Prostate gland (tissue), 2 donors: Measurements from ENCODE around the gene LSM7. TPM values are rescaled to one million over a fixed set of nuclear protein-coding genes. Genes with fewer than 3 reads are reported as not detected.

Experiments
- DNase-seq: peaks from one replicate; pipeline ENCODE4 v3.0.0-alpha.2; 2019; ENCODE audit warnings: low spot score
- H3K27ac ChIP-seq, 2 donors: fragments of 200-600 bp; sonication (generic); 2 replicates each; pipeline ENCODE4 v1.5.1; 2017 to 2019
- H3K27me3 ChIP-seq: fragments of 200-600 bp; sonication (generic); replicated peaks from 2 replicates; pipeline ENCODE4 v1.5.1; 2019; ENCODE audit not compliant: insufficient read depth
- H3K36me3 ChIP-seq, 2 donors: fragments of 200-600 bp; sonication (generic); 1 replicate in 1 of 2; 2 replicates in 1 of 2; pipeline versions ENCODE4 v1.5.1 to v1.8.1; 2017 to 2019
- H3K4me1 ChIP-seq: fragments of 200-600 bp; sonication (generic); replicated peaks from 2 replicates; pipeline ENCODE4 v1.5.1; 2019
- H3K4me3 ChIP-seq, 2 donors: fragments of 200-600 bp; sonication (generic); 2 replicates each; pipeline ENCODE4 v1.5.1; 2017 to 2019
- H3K9me3 ChIP-seq: fragments of 200-600 bp; sonication (generic); 2 replicates; pipeline ENCODE4 v1.5.1; 2017
- POLR2A ChIP-seq: fragments of 450-650 bp; IDR thresholded peaks from one replicate; pipeline ENCODE4 v1.6.1; 2016; ENCODE audit warnings: antibody characterized with exemption, mild to moderate bottlenecking
- POLR2AphosphoS5 ChIP-seq: sonication (generic); formaldehyde crosslinking; IDR thresholded peaks from one replicate; pipeline ENCODE4 v1.6.1; 2017; ENCODE audit warnings: antibody characterized with exemption
- WGBS: methylation state at CpG from one replicate; pipeline ENCODE4 v1.1.5; 2018; 5-methylcytosine and 5-hydroxymethylcytosine counted together
- intact Hi-C: fragments of 100-400 bp; cut with DNase I; formaldehyde crosslinking; loops from one replicate; pipeline ENCODE4 v1.14.2; 2022
- total RNA-seq, 2 donors: library from RNA; depleted of rRNA; stranded (reverse); fragments of >200 nt; gene quantifications; one replicate each; pipeline ENCODE4 v1.1.0, GENCODE V29; 2016
- TF ChIP-seq, protein P1 (sequence below), 4 experiments: fragments of 200-600 bp in 2 of 4; fragments of 450-650 bp in 2 of 4; sonication (generic) in 2 of 4; IDR thresholded peaks; 1 replicate in 3 of 4; 2 replicates in 1 of 4; pipeline ENCODE4 v1.5.1; 2016 to 2019; ENCODE audit warnings: antibody characterized with exemption in 4 of 4, mild to moderate bottlenecking in 2 of 4, moderate library complexity in 2 of 4

The LSM7 gene
- total RNA-seq, 2 donors from 2014 or later = 125 to 135 TPM

DNA sequence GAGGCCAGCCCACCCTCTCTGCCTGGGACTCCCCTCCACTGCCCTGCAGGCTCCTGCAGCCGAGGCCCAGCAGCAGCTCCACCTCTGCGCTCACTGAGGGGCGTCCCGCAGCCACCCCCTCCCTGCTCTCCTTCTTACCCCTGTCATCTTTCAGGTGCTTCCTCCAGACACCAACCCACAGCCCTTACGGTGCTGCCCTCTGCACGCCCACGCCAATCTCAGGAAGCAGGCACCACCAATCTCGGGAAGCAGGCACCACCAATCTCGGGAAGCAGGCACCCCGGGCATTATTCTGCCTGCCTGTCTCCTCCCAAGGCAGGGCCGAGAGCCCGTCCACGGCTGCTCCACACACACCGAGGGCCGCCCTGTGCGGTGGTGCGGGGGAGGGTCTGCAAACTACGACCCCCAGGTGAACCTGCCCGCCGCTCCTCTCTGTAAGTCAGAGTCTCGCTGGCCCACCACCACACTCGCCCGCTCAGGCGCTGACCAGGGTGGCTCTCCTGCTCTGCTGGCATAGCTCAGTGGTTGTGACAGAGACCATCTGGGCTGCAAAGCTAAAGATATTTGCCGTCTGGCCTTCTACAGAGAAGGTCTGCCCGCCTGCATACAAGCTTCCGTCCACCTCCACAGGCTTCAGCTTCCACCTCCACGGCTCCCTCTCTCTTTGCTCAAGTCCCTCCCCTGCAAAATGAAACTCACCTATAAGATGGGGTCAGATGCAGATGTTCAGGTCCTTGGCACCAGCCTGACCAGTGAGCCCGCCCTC is 2.9 kb downstream of the LSM7 start:
- intact Hi-C loops = loop anchor here (10.0 kb wide), 1 partner anchor 91 kb away; the partner anchor contains the start of genes PLEKHJ1 and SF3A2
- Histone ChIP-seq H3K27me3 (no peaks in the 10 kb centered on the region), H3K4me3 (no peak overlapping the region), H3K27ac (no peak overlapping the region), H3K9me3 (no peaks in the 10 kb centered on the region), H3K36me3 (no peaks in the 10 kb centered on the region), H3K4me1 (peaks cover 10% of the 10 kb centered on the region)
- no peak for TF ChIP-seq POLR2AphosphoS5
- 71% methylated on average over 29 of the region's 29 CpGs for WGBS
- no peak for DNase-seq

DNA sequence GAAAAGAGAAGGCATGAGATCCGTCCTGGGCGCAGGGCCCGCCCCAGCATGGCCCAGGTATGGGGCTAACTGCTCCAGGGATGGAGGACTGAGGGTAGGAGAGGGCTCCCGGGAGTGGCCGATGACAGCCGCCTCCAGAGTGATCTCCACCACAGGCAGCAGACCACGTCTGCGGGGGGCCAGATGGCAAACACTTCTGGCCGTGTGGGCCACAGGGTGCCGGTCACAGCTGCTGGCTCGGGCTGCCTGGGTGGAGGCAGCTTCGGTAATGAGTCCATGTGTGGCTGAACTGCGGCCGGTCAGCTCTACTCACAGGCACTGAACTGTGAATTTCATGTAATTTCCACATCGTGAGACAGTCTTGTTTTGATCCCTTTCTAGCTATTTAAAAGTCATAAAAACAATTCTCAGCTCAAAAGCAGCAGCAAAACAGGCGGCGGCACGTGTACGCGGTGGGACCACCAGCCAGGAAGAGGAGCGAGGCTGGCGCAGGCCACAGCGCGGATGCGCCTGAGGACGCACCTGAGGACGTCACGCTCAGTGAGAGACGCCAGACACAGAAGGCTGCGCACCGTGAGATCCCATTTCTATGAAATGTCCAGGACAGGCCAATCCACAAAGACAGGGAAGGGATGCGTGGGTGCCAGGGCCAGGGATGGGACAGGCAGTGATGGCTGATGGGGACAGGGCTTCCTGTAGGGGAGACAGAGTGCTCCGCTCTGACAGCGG is 4.0 kb downstream of the LSM7 start:
- Histone ChIP-seq H3K9me3 (no peaks in the 10 kb centered on the region), H3K4me3 (no peak overlapping the region), H3K36me3 (no peaks in the 10 kb centered on the region), H3K27me3 (no peaks in the 10 kb centered on the region), H3K27ac (no peak overlapping the region), H3K4me1 (peaks cover 10% of the 10 kb centered on the region)
- TF ChIP-seq POLR2AphosphoS5 = no peak
- TF ChIP-seq POLR2A = no peak
- TF ChIP-seq, protein P1, sequence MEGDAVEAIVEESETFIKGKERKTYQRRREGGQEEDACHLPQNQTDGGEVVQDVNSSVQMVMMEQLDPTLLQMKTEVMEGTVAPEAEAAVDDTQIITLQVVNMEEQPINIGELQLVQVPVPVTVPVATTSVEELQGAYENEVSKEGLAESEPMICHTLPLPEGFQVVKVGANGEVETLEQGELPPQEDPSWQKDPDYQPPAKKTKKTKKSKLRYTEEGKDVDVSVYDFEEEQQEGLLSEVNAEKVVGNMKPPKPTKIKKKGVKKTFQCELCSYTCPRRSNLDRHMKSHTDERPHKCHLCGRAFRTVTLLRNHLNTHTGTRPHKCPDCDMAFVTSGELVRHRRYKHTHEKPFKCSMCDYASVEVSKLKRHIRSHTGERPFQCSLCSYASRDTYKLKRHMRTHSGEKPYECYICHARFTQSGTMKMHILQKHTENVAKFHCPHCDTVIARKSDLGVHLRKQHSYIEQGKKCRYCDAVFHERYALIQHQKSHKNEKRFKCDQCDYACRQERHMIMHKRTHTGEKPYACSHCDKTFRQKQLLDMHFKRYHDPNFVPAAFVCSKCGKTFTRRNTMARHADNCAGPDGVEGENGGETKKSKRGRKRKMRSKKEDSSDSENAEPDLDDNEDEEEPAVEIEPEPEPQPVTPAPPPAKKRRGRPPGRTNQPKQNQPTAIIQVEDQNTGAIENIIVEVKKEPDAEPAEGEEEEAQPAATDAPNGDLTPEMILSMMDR (IDR thresholded peaks at IDR 0.05) = no peak
- DNase-seq = no peak
- 87% methylated on average over 34 of the region's 34 CpGs for WGBS
- intact Hi-C loops = loop anchor here (10.0 kb wide), 1 partner anchor 90 kb away; the partner anchor contains the start of genes PLEKHJ1 and SF3A2

DNA sequence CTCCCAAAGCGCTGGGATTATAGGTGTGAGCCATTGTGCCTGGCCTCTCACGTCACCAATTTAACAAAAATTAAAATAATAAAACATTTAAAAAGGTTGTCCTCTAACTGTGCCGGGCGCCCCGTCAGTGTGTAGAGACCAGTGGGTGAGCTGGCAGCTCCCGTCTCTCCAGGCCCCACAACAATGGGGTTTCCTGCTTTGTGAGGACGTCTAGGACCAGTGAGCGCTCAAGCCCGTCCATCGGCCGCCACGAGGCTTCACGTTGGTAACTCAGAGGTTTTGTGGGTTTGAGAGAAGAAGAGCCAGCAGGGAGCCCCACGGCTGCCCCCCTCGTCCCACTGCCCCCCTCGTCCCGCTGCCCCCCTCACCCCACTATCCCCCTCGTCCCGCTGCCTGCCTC is 4.7 kb downstream of the LSM7 start:
- 91% methylated on average over 19 of the region's 19 CpGs for WGBS
- no peak for TF ChIP-seq POLR2A
- TF ChIP-seq, protein P1 (IDR thresholded peaks at IDR 0.05) = no peak
- TF ChIP-seq POLR2AphosphoS5 = no peak
- no peaks in the 10 kb centered on the region for H3K27me3 ChIP-seq
- H3K4me3 ChIP-seq = no peak overlapping the region
- H3K27ac ChIP-seq = no peak overlapping the region
- H3K9me3 ChIP-seq = no peaks in the 10 kb centered on the region
- no peak for DNase-seq
- H3K4me1 ChIP-seq = peaks cover 7% of the 10 kb centered on the region
- intact Hi-C loops = loop anchor here (10.0 kb wide), 1 partner anchor 89 kb away; the partner anchor contains the start of genes PLEKHJ1 and SF3A2
- no peaks in the 10 kb centered on the region for H3K36me3 ChIP-seq

DNA sequence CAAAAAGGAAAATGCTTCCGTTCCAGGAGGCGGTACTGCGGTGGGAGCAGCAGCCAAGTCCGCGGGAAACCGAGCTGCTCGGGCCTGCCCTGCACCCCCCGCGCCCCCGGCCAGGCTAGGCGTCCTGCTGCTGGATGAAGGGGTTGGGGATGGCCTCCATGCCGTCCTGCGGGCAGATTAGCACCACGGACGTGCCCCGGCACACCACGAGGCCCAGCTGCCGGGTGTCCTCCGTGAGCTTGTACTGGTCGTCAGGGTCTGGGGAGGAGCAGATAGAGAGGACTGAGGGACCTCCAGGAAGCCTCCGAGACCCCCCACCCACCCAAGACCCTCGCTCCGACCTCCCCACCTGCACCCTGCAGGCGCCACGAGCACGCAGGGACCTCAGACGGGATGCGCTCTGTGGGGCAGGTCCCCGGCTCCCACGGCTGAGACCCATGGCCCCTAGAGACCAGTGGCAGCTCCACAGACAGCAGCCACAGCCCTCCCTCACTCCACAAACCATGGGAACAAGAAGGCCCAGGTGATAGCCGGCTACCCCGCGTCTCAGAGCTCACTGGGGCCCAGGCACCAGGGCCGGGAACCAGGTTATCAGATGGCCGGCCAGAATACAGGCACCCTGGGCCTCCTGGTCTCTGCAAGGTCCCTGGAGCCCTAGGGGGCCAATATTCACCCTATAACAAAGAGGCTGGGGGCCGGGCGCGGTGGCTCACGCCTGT is 6.7 kb downstream of the LSM7 start:
- TF ChIP-seq POLR2A = no peak
- TF ChIP-seq, protein P1 (IDR thresholded peaks at IDR 0.05) = no peak
- 73% methylated on average over 20 of the region's 39 CpGs for WGBS
- no peaks in the 10 kb centered on the region for H3K36me3 ChIP-seq
- H3K9me3 ChIP-seq = no peaks in the 10 kb centered on the region
- H3K4me3 ChIP-seq = no peak overlapping the region
- H3K27ac ChIP-seq = no peak overlapping the region
- intact Hi-C loops = loop anchor here (10.0 kb wide), 1 partner anchor 87 kb away; the partner anchor contains the start of genes PLEKHJ1 and SF3A2
- H3K4me1 ChIP-seq = no peaks in the 10 kb centered on the region
- no peaks in the 10 kb centered on the region for H3K27me3 ChIP-seq
- DNase-seq = no peak

DNA sequence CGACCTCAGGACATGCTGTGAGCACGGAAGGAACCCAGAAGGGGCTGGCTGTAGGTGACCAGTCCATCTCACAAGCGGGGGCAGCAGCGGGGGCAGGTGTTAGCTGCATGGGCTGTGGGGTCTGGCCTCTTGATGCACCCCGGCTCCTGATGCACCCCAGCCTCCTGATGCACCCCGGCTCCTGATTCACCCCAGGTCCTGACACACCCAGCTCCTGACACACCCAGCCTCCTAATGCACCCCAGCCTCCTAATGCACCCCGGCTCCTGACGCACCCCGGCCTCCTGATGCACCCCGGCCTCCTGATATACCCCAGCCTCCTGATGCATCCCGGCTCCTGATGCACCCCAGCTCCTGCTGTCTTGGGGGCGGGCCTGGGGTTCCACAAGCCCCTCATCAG is 7.4 kb downstream of the LSM7 start:
- 86% methylated on average over 11 of the region's 12 CpGs for WGBS
- TF ChIP-seq, protein P1 (IDR thresholded peaks at IDR 0.05) = no peak
- TF ChIP-seq POLR2A (no peak), POLR2AphosphoS5 (no peak)
- intact Hi-C loops = loop anchor here (10.0 kb wide), 1 partner anchor 86 kb away; the partner anchor contains the start of genes PLEKHJ1 and SF3A2
- Histone ChIP-seq H3K9me3 (no peaks in the 10 kb centered on the region), H3K4me3 (no peak overlapping the region), H3K36me3 (no peaks in the 10 kb centered on the region), H3K27me3 (no peaks in the 10 kb centered on the region), H3K27ac (no peak overlapping the region), H3K4me1 (no peaks in the 10 kb centered on the region)
- DNase-seq = no peak
